Naive thymus-derived CD8-positive, alpha-beta T cell (primary cell): Measurements from ENCODE around the gene TRERF1. TPM values are rescaled to one million over a fixed set of nuclear protein-coding genes. Genes with fewer than 3 reads are reported as not detected.

Source experiments
- ATAC-seq, 2 donors: fragments of 150-1000 bp; cut with Tn5 transposase in 1 of 2; sonication (Bioruptor Pico), chemical (Tn5 transposase) in 1 of 2; 1 replicate in 1 of 2; 2 replicates in 1 of 2; pipeline ENCODE4 v1.10.0; 2021; ENCODE audit warnings: mild to moderate bottlenecking in 2 of 2, moderate library complexity in 2 of 2
- POLR2A ChIA-PET: fragments of 350-600 bp; sonication (Branson Sonifier 250); formaldehyde crosslinking; loops from one replicate; lab custom pipeline; 2021; ENCODE audit warnings: antibody characterized with exemption; lab: Charles Lee
- DNase-seq, 10 donors: peaks; one replicate each; pipeline versions ENCODE4 v3.0.0 to v3.0.0-alpha.2; 2020 to 2022
- H3K27ac Mint-ChIP-seq, 10 donors: one replicate each; pipeline ENCODE4 v1.8.0; 2020 to 2022; ENCODE audit warnings: mild to moderate bottlenecking in 10 of 10, mixed read lengths in 10 of 10, moderate library complexity in 4 of 10, inconsistent platforms in 1 of 10
- H3K27me3 Mint-ChIP-seq, 5 donors: one replicate each; pipeline ENCODE4 v1.8.0; 2021 to 2022; ENCODE audit warnings: mixed read lengths in 5 of 5
- H3K36me3 Mint-ChIP-seq, 3 donors: one replicate each; pipeline ENCODE4 v1.8.0; 2020 to 2022; ENCODE audit warnings: mixed read lengths in 3 of 3, mild to moderate bottlenecking in 2 of 3, inconsistent platforms in 1 of 3
- H3K4me1 Mint-ChIP-seq, 4 donors: one replicate each; pipeline ENCODE4 v1.8.0; 2021 to 2022; ENCODE audit warnings: mixed read lengths in 4 of 4
- H3K4me3 Mint-ChIP-seq, 10 donors: one replicate each; pipeline ENCODE4 v1.8.0; 2020 to 2022; ENCODE audit warnings: mild to moderate bottlenecking in 10 of 10, mixed read lengths in 10 of 10, moderate library complexity in 6 of 10, inconsistent platforms in 1 of 10
- H3K9me3 Mint-ChIP-seq, 9 donors: one replicate each; pipeline ENCODE4 v1.8.0; 2020 to 2022; ENCODE audit warnings: mixed read lengths in 9 of 9, mild to moderate bottlenecking in 3 of 9, inconsistent platforms in 1 of 9, moderate library complexity in 1 of 9
- polyA plus RNA-seq, 3 donors: library from polyadenylated mRNA; unstranded; fragments of 300-500 nt; fragmentation: Illumina TruSeq; gene quantifications; one replicate each; pipeline ENCODE4 v1.2.3, GENCODE V29; 2021
- total RNA-seq, 8 experiments: library from RNA in 2 of 8; stranded (reverse) in 2 of 8; gene quantifications; one replicate each; pipeline ENCODE4 v1.2.3 and lab custom pipeline; 2021 to 2026

TRERF1 gene
- total and polyA plus RNA-seq, 5 experiments from 2014 or later = 3.8 to 18.2 (median 7.1) TPM

DNA sequence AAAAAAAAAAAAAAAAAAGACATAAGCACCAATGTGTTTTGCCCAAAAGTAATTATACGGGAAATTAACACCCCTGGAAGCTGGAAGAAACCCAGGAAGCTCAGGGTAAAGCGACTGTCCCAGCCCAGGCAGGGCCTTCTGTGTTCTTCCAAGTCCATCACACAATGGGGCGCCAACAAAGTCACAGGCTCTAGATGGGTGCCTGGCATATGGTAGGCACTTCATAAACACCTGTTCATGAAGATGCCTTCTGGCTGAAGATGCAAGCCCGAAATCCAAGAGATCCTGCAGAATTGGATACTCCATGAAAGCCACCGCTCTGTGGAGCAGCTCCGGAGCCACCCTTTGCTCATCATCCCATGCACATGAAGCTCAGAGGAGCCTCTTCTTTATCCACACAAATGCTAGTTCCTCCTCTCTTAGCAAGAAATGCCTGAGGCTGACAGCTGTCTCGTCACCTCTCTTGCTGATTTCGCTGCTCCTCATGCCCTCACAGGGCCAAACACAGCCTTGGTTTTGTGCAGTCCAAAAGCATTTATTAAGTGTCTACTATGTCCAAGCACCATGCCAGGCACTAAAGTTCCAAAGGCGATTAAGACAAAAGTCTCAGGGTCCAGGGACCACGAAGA is 76.6 kb downstream of the TRERF1 start:
- Mint-ChIP-seq H3K4me3 (peak overlapping the region in 3 of 10 donors; percentile 7 to 40 (median 36)), H3K36me3 (no peaks in the 10 kb centered on the region), H3K9me3 (no peaks in the 10 kb centered on the region), H3K27ac (peak overlapping the region; percentile 20 to 94 (median 88)), H3K27me3 (no peaks in the 10 kb centered on the region), H3K4me1 (peaks cover 37 to 82% (median 74%) of the 10 kb centered on the region in 4 donors)
- no peak for DNase-seq
- ATAC-seq = no peak
- POLR2A ChIA-PET = interaction anchor here (2.6 to 9.7 kb wide), 3 partner anchors 9 to 77 kb away, joined by 13 to 112 read pairs (median 20); partner anchors contain the start of gene TRERF1

DNA sequence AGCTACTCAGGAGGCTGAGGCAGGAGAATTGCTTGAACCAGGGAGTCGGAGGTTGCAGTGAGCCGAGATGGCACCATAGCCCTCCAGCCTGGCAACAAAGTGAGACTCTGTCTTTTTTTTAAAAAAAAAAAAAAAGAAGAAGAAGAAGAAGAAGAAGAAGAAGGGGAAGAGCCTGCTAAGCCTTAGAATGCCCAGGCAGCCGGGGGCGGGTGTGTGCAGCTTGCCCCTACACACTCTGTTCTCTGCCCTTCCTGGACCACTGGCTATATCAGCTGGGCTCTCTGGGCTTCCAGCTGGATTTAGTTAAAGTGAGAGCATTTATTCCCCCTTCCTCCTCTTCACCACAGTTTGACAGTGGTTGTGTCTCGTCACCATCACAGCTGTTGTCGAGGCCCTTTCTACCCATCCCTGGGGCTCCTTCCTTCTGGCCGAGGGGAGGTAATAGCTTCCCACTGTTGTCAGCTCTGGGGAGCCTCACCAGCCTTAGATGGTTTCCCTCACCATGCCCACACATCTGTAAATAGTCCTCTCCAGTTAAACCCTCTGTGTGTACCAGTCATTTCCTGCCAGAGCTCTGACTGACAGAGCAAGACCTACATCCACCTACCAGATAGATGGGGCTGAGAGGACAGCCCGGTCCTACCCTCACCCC is 77.6 kb downstream of the TRERF1 start:
- POLR2A ChIA-PET = interaction anchor here (0.7 to 9.7 kb wide), 8 partner anchors 10 to 1931 kb away, joined by 3 to 112 read pairs (median 4); partner anchors contain the start of gene TRERF1
- H3K9me3 Mint-ChIP-seq = no peaks in the 10 kb centered on the region
- no peaks in the 10 kb centered on the region for H3K27me3 Mint-ChIP-seq
- DNase-seq (peak in 1 of 10 donors; percentile 41), ATAC-seq (peak; percentile 61 to 79)
- no peaks in the 10 kb centered on the region for H3K36me3 Mint-ChIP-seq
- H3K4me1 Mint-ChIP-seq = peaks cover 39 to 83% (median 75%) of the 10 kb centered on the region in 4 donors
- peak overlapping the region; percentile 74 to 94 (median 90) for H3K27ac Mint-ChIP-seq
- H3K4me3 Mint-ChIP-seq = peak overlapping the region in 8 of 10 donors; percentile 13 to 72 (median 56)

DNA sequence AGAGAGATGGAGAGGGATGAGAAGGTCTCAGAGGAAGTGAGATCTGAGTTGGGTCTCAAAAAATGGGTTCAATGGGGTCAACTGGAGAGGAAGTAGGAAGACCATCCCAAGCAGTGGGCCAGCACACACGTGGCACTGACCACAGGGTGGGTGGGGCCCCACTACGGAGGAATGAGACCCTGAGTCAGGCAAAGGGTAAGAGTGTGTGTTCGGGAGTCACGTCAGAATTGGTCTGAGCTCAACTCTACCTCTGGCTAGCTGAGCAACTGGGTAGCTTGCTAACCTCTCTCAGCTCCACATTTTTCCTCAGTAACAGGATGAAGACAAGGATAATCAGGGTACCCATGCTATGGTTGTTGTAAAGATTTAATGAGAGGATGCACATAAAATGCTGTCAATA is 79.0 kb downstream of the TRERF1 start:
- peak overlapping the region; percentile 59 to 94 (median 84) for H3K27ac Mint-ChIP-seq
- POLR2A ChIA-PET = interaction anchor here (2.6 to 9.7 kb wide), 3 partner anchors 11 to 79 kb away, joined by 13 to 112 read pairs (median 20); partner anchors contain the start of gene TRERF1
- H3K36me3 Mint-ChIP-seq = no peaks in the 10 kb centered on the region
- H3K9me3 Mint-ChIP-seq = no peaks in the 10 kb centered on the region
- H3K4me1 Mint-ChIP-seq = peaks cover 43 to 86% (median 76%) of the 10 kb centered on the region in 4 donors
- H3K27me3 Mint-ChIP-seq = no peaks in the 10 kb centered on the region
- ATAC-seq = no peak
- H3K4me3 Mint-ChIP-seq = peak overlapping the region in 7 of 10 donors; percentile 11 to 56 (median 38)
- DNase-seq = no peak

DNA sequence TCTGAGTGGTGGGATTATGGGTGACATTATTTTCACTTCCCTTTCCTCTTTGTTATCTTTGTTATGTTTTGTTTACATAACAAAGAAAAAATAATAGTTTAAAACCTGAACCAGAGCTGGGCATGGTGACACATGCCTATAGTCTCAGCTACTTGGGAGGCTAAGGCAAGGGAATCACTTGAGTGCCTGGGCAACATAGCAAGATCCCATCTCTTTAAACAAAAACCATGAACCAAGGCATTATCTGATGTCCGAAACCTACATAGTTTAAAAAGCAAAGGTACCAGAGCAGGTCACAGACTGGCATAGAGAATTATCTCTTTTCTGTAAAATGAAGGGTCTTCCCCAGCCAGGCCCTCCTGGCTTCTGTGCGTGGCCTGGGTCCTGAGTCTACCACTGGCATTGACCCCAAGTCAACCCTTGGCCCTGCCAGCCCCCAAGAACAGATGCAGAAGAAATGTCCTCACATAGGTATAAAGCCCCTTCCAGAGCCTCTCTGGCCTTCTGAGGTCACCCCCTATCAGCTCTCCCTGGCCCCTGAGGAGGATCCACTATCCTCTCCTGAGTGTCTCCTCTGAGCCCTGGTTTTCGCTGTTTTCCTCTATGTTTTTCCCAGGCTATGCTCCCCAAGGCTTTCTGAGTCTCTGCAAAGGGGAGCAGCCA is 81.3 kb downstream of the TRERF1 start:
- no peaks in the 10 kb centered on the region for H3K27me3 Mint-ChIP-seq
- DNase-seq = no peak
- no peak for ATAC-seq
- H3K27ac Mint-ChIP-seq = peak overlapping the region in 8 of 10 donors; percentile 11 to 93 (median 69)
- peaks cover 46 to 94% (median 82%) of the 10 kb centered on the region in 4 donors for H3K4me1 Mint-ChIP-seq
- peak overlapping the region in 2 of 10 donors; percentile 26 to 44 for H3K4me3 Mint-ChIP-seq
- POLR2A ChIA-PET = interaction anchor here (1.0 to 9.7 kb wide), 2 partner anchors 19 to 82 kb away, joined by 3 to 112 read pairs; no protein-coding TSS in a partner anchor
- no peaks in the 10 kb centered on the region for H3K36me3 Mint-ChIP-seq
- H3K9me3 Mint-ChIP-seq = no peaks in the 10 kb centered on the region

DNA sequence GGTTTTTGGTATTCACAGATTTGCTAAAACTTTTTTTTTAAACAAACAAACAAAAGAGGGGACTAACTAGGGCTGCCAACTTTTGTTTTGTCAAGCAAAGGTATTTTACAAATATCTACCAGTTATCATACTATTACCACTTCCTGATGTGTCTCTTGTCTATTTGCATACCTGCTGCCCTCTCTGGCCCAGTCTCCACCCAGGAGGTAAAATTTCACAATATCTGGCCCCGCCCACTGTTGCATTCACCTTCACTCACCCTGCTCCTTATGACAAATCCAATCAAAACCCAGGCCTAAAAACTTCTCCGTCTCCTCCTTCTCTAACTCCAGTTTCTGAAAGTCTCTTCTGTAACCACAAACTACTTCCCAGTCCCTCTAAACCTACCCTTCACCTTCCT is 82.2 kb downstream of the TRERF1 start:
- Mint-ChIP-seq H3K4me1 (peaks cover 48 to 94% (median 83%) of the 10 kb centered on the region in 4 donors), H3K36me3 (peaks cover 0 to under 1% (median 0%) of the 10 kb centered on the region in 3 donors), H3K9me3 (no peaks in the 10 kb centered on the region), H3K27ac (peak overlapping the region; percentile 15 to 93 (median 77)), H3K27me3 (no peaks in the 10 kb centered on the region), H3K4me3 (peak overlapping the region; percentile 6 to 79 (median 50))
- ATAC-seq (no peak), DNase-seq (no peak)
- POLR2A ChIA-PET = interaction anchor here (4.6 to 4.7 kb wide), 2 partner anchors 20 to 83 kb away, joined by 49 to 67 read pairs; partner anchors contain the start of gene TRERF1

DNA sequence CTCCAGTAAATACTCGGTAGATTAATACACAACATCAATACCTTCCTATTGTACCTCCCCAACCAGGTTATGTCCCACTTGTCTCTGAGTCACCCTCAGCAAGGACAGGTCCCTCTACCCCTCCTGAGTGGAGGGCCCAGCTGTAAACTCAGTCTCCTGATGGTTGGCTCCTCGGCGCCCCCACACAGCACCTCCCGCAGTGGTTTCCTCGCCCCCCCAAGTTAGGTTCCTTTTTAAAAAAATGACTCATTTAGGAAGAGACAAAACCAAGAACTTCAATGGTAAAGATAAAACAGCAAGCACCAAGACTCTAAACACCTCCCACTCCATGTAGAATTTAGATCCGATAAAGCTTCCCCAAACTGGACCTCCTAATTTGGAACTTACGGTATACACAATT is 83.5 kb downstream of the TRERF1 start:
- peak; percentile 41 to 76 for ATAC-seq
- peak in 2 of 10 donors; percentile 28 to 30 for DNase-seq
- peak overlapping the region; percentile 88 to 96 (median 93) for H3K27ac Mint-ChIP-seq
- peak overlapping the region; percentile 71 to 90 (median 78) for H3K4me3 Mint-ChIP-seq
- H3K36me3 Mint-ChIP-seq = peaks cover 0 to 8% (median 6%) of the 10 kb centered on the region in 3 donors
- POLR2A ChIA-PET = interaction anchor here (1.0 to 4.7 kb wide), 7 partner anchors 8 to 84 kb away, joined by 3 to 67 read pairs (median 7); partner anchors contain the start of gene TRERF1
- no peaks in the 10 kb centered on the region for H3K9me3 Mint-ChIP-seq
- no peaks in the 10 kb centered on the region for H3K27me3 Mint-ChIP-seq
- H3K4me1 Mint-ChIP-seq = peaks cover 53 to 95% (median 87%) of the 10 kb centered on the region in 4 donors

DNA sequence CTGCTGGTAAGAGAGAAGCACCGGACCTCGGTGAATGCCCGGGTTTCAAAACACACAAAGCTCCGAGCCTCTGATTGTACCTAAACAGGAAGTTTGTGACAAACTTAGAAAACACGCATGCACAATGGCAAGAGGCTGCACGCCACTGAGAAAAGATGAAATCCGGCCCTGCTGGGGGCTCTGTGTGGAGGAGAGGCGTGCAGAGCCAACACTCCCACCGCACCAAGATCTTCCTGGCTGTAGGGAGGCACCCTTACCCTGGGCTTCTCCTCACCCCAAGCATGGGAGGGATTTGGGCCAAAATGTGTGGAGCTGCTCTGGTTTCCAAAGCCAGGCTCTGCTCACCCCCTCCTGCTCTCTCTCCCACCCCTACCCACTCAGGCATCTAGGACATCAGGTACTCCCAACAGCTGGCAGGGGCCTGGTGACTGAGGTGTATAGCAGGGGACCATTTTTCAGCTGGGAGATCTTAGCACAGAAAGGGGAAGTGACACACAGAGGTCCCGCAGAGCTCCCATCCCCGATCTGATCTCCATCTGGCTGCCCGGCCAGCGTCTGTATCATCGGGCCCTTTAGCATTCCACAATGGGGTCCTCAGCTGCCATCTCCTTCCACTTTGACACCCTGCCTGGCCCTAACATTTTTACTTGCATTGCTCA is 84.2 kb downstream of the TRERF1 start:
- Mint-ChIP-seq H3K4me1 (peaks cover 53 to 90% (median 84%) of the 10 kb centered on the region in 4 donors), H3K36me3 (peaks cover 0 to 14% (median 13%) of the 10 kb centered on the region in 3 donors), H3K27me3 (no peaks in the 10 kb centered on the region), H3K27ac (peak overlapping the region; percentile 88 to 96 (median 93)), H3K9me3 (no peaks in the 10 kb centered on the region), H3K4me3 (peak overlapping the region; percentile 71 to 90 (median 78))
- ATAC-seq (peak; percentile 60 to 73), DNase-seq (peak in 1 of 10 donors; percentile 39)
- POLR2A ChIA-PET = interaction anchor here (0.9 to 4.7 kb wide), 12 partner anchors 9 to 92 kb away, joined by 3 to 67 read pairs (median 4); partner anchors contain the start of gene TRERF1

DNA sequence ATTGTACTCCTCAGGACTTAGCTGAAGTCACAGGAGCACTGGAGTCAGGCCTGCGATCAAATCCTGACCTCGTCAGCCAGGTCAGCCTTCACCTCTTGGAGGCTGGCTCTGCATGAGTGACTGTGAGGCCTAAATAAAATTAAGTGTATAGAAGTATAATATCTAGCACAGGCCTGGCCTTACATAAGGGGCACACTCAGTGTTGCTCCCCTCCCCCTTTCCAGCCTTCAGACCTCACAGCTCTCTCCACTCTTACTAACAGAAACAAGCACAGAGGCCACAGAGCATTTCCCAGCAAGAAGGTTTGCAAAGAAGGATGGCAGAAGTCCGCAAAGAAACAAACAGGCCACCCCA is 84.8 kb downstream of the TRERF1 start:
- peak overlapping the region; percentile 88 to 96 (median 93) for H3K27ac Mint-ChIP-seq
- POLR2A ChIA-PET = interaction anchor here (0.8 to 4.7 kb wide), 13 partner anchors 9 to 92 kb away, joined by 3 to 67 read pairs (median 3); partner anchors contain the start of gene TRERF1
- DNase-seq = no peak
- peaks cover 51 to 87% (median 80%) of the 10 kb centered on the region in 4 donors for H3K4me1 Mint-ChIP-seq
- H3K27me3 Mint-ChIP-seq = no peaks in the 10 kb centered on the region
- H3K36me3 Mint-ChIP-seq = peaks cover 3 to 18% (median 16%) of the 10 kb centered on the region in 3 donors
- ATAC-seq = peak; percentile 16 to 26
- H3K9me3 Mint-ChIP-seq = no peaks in the 10 kb centered on the region
- H3K4me3 Mint-ChIP-seq = peak overlapping the region; percentile 71 to 90 (median 78)

DNA sequence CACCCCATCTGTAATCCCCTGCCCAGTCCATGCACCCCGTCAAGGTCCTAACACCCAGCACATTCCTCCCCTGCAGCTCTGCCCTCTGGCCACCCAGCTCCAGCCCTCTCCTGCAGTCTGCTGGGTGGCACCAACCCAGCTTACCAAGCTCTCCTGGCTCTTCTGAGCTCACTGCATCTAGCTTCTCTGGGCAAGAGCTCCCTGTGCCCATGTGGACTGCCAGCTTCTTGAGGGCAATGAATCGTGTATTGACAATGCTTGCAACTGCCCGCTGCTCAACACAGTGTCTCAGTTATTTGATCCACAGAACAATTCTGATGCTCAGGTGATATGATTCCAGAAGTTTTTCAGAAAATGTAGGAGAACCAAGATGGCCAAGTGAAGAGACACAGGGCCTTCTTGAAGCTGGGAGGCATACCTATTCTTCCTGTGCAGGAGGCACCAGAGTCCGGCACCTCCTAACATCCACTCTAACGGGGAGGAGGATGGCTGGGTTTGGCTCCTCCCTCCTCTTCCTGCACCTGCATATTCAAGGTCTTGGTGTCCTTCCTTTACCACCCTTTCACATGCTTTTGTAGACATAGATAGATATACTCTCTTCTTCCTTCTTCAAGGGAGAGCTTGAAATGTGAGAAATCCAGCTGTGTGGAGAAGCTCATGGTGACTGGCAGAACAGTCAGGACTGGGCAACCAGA is 85.6 kb downstream of the TRERF1 start:
- ATAC-seq (peak in 1 of 2 donors; percentile 45), DNase-seq (no peak)
- H3K27ac Mint-ChIP-seq = peak overlapping the region; percentile 88 to 96 (median 93)
- H3K27me3 Mint-ChIP-seq = no peaks in the 10 kb centered on the region
- H3K4me3 Mint-ChIP-seq = peak overlapping the region; percentile 53 to 84 (median 76)
- peaks cover 5 to 26% (median 22%) of the 10 kb centered on the region in 3 donors for H3K36me3 Mint-ChIP-seq
- no peaks in the 10 kb centered on the region for H3K9me3 Mint-ChIP-seq
- H3K4me1 Mint-ChIP-seq = peaks cover 53 to 82% (median 79%) of the 10 kb centered on the region in 4 donors
- POLR2A ChIA-PET = interaction anchor here (0.8 to 4.7 kb wide), 7 partner anchors 10 to 86 kb away, joined by 3 to 67 read pairs (median 3); partner anchors contain the start of gene TRERF1

DNA sequence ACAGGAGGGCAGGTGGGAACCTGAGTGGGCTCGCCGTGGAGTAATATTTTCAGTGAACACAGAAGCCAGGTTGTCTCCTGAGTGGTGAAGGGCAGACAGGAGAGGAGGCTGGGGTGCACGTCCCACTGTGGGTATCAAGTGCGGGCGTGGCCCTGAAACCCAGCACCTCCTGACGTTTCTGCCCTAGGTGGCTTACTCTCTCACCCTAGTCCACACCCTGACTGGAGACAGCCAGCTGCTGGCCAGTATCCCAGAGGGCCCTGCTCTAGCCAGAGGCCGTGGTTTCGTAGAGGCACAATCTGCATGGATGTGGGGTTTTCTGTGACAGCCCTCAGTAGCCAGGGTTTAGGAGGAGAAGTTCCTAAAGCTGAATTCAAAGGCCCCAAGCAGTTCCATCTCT is 86.7 kb downstream of the TRERF1 start:
- no peak for ATAC-seq
- H3K27ac Mint-ChIP-seq = peak overlapping the region in 6 of 10 donors; percentile 46 to 96 (median 93)
- H3K4me1 Mint-ChIP-seq = peaks cover 53 to 74% (median 72%) of the 10 kb centered on the region in 4 donors
- H3K27me3 Mint-ChIP-seq = no peaks in the 10 kb centered on the region
- POLR2A ChIA-PET = interaction anchor here (1.2 to 4.7 kb wide), 3 partner anchors 25 to 88 kb away, joined by 3 to 67 read pairs (median 49); partner anchors contain the start of gene TRERF1
- no peaks in the 10 kb centered on the region for H3K9me3 Mint-ChIP-seq
- no peak for DNase-seq
- H3K4me3 Mint-ChIP-seq = peak overlapping the region in 5 of 10 donors; percentile 17 to 79 (median 30)
- H3K36me3 Mint-ChIP-seq = peaks cover 5 to 30% (median 27%) of the 10 kb centered on the region in 3 donors
